HG02642 (cell line): Measurements from ENCODE around the gene YWHAQ.
A peak's percentile ranks its signal among the peaks of the same experiment; 100 is the strongest.
"Not testable (repeated sequence)": the region's sequence is repeated elsewhere in the genome, so short reads cannot be mapped to it uniquely, and the experiment has no call there.

ENCODE experiments used
- ATAC-seq: cut with Tn5 transposase; IDR thresholded peaks from one replicate; pipeline ENCODE4 v1.9.1; 2021; ENCODE audit warnings: mild to moderate bottlenecking; ENCODE audit not compliant: unreplicated experiment, poor library complexity

The YWHAQ gene

GRCh38 chr2:9556121-9556743 is 74.6 kb downstream of the YWHAQ start:
- ATAC-seq = peak; percentile 33

- peak; percentile 91 for ATAC-seq
Measured at GRCh38 chr2:9555297-9556120, 75.3 kb downstream of the YWHAQ start, which contains the start of gene ADAM17. ADAM17 (minus strand) TSS chr2:9555830; CDS start chr2:9555605, 225 bp downstream.

- ATAC-seq = no peak
Measured at GRCh38 chr2:9554921-9555296, 75.9 kb downstream of the YWHAQ start.

- ATAC-seq = no peak
Measured at GRCh38 chr2:9552219-9553178, 78.3 kb downstream of the YWHAQ start.

- ATAC-seq = not testable (repeated sequence)
Measured at GRCh38 chr2:9550859-9551391, 79.9 kb downstream of the YWHAQ start.

GRCh38 chr2:9549420-9549819 is 81.4 kb downstream of the YWHAQ start:
- peak; percentile 38 for ATAC-seq

- peak; percentile 48 for ATAC-seq
Measured at GRCh38 chr2:9548506-9548905, 82.3 kb downstream of the YWHAQ start.

- no peak for ATAC-seq
Measured at GRCh38 chr2:9547262-9547991, 83.4 kb downstream of the YWHAQ start.

- no peak for ATAC-seq
Measured at GRCh38 chr2:9545502-9545901, 85.3 kb downstream of the YWHAQ start.

- no peak for ATAC-seq
Measured at GRCh38 chr2:9543557-9543956, 87.2 kb downstream of the YWHAQ start.

- ATAC-seq = no peak
Measured at GRCh38 chr2:9539531-9539930, 91.3 kb downstream of the YWHAQ start.

- ATAC-seq = no peak
Measured at GRCh38 chr2:9538000-9538507, 92.7 kb downstream of the YWHAQ start.

GRCh38 chr2:9536504-9536903 is 94.3 kb downstream of the YWHAQ start:
- ATAC-seq = no peak

GRCh38 chr2:9535177-9535576 is 95.6 kb downstream of the YWHAQ start:
- ATAC-seq = no peak
